NCI-H2196 treated with DMSO at 0.1 percent for 48 hours (cell line): ENCODE data around the gene NHERF2.

Source experiments
- DNase-seq: peaks from one replicate; lab custom pipeline; 2025; ENCODE audit not compliant: unreplicated experiment; lab: John Stamatoyannopoulos, UW

Gene NHERF2

GRCh38 chr16:2057438-2057837, 30.7 kb downstream of the NHERF2 start:
- no peak for DNase-seq

- DNase-seq, result no peak
These were observed 31.7 kb downstream of the NHERF2 start for GRCh38 chr16:2058420-2058819.

- DNase-seq, result no peak
These were observed 32.2 kb downstream of the NHERF2 start for GRCh38 chr16:2058872-2059271.

- no peak for DNase-seq
These were observed 33.6 kb downstream of the NHERF2 start for GRCh38 chr16:2060346-2060745.

GRCh38 chr16:2061023-2061422, 34.3 kb downstream of the NHERF2 start:
- no peak for DNase-seq

- DNase-seq, result no peak
These were observed 34.8 kb downstream of the NHERF2 start for GRCh38 chr16:2061526-2061925.

GRCh38 chr16:2062801-2063200, 36.1 kb downstream of the NHERF2 start:
- DNase-seq, result no peak

GRCh38 chr16:2063861-2064260, 37.2 kb downstream of the NHERF2 start:
- no peak for DNase-seq

GRCh38 chr16:2064368-2064945, 37.8 kb downstream of the NHERF2 start:
- no peak for DNase-seq

- no peak for DNase-seq
These were observed 39.4 kb downstream of the NHERF2 start for GRCh38 chr16:2066139-2066538.

GRCh38 chr16:2070576-2071453, 44.1 kb downstream of the NHERF2 start:
- no peak for DNase-seq

GRCh38 chr16:2071454-2072202, 44.9 kb downstream of the NHERF2 start:
- DNase-seq, result no peak

GRCh38 chr16:2072926-2073325, 46.2 kb downstream of the NHERF2 start:
- DNase-seq, result no peak

GRCh38 chr16:2074071-2074470, 47.4 kb downstream of the NHERF2 start:
- no peak for DNase-seq

GRCh38 chr16:2075631-2076030, 48.9 kb downstream of the NHERF2 start:
- no peak for DNase-seq

- DNase-seq, result no peak
These were observed 49.6 kb downstream of the NHERF2 start for GRCh38 chr16:2076072-2076865.

- no peak for DNase-seq
These were observed 50.3 kb downstream of the NHERF2 start for GRCh38 chr16:2077016-2077415.

- DNase-seq, result no peak
These were observed 51.0 kb downstream of the NHERF2 start for GRCh38 chr16:2077696-2078095.

- no peak for DNase-seq
These were observed 51.4 kb downstream of the NHERF2 start for GRCh38 chr16:2078096-2078495.

GRCh38 chr16:2078691-2079090, 52.0 kb downstream of the NHERF2 start:
- no peak for DNase-seq

GRCh38 chr16:2079311-2079800, 52.7 kb downstream of the NHERF2 start:
- DNase-seq, result no peak
